HEK293T (cell line): ENCODE results near the gene ANAPC15.

Experiments
- BHLHE40 ChIP-seq: fragments of 450-650 bp; IDR thresholded peaks from 2 replicates; pipeline ENCODE4 v1.6.1; 2016; ENCODE audit warnings: mild to moderate bottlenecking, moderate library complexity, borderline replicate concordance
- ELF4 ChIP-seq: fragments of 450-650 bp; IDR thresholded peaks from 2 replicates; pipeline ENCODE4 v1.6.1; 2017; ENCODE audit warnings: antibody characterized with exemption
- FOXA1 ChIP-seq: fragments of 450-650 bp; IDR thresholded peaks from 2 replicates; pipeline ENCODE4 v1.6.1; 2016; ENCODE audit warnings: mild to moderate bottlenecking
- FOXK2 ChIP-seq: fragments of 450-650 bp; IDR thresholded peaks from 2 replicates; pipeline ENCODE4 v1.6.1; 2016; ENCODE audit warnings: mild to moderate bottlenecking
- FOXM1 ChIP-seq: fragments of 450-650 bp; IDR thresholded peaks from 2 replicates; pipeline ENCODE4 v1.6.1; 2017; ENCODE audit warnings: mild to moderate bottlenecking, borderline replicate concordance
- HDGF ChIP-seq: fragments of 450-650 bp; IDR thresholded peaks from 2 replicates; pipeline ENCODE4 v1.6.1; 2017; ENCODE audit warnings: antibody characterized with exemption, borderline replicate concordance
- L3MBTL2 ChIP-seq: fragments of 450-650 bp; conservative IDR thresholded peaks from 2 replicates; pipeline ENCODE4 v1.6.1; 2016; ENCODE audit warnings: mild to moderate bottlenecking
- SP1 ChIP-seq: fragments of 450-650 bp; IDR thresholded peaks from 2 replicates; pipeline ENCODE4 v1.6.1; 2017
- SUZ12 ChIP-seq: fragments of 450-650 bp; IDR thresholded peaks from 2 replicates; pipeline ENCODE4 v1.6.1; 2016; ENCODE audit warnings: mild to moderate bottlenecking
- TARDBP ChIP-seq: fragments of 450-650 bp; IDR thresholded peaks from 2 replicates; pipeline ENCODE4 v1.6.1; 2016
- ZNF384 ChIP-seq: fragments of 450-650 bp; IDR thresholded peaks from 2 replicates; pipeline ENCODE4 v1.6.1; 2016

DNA sequence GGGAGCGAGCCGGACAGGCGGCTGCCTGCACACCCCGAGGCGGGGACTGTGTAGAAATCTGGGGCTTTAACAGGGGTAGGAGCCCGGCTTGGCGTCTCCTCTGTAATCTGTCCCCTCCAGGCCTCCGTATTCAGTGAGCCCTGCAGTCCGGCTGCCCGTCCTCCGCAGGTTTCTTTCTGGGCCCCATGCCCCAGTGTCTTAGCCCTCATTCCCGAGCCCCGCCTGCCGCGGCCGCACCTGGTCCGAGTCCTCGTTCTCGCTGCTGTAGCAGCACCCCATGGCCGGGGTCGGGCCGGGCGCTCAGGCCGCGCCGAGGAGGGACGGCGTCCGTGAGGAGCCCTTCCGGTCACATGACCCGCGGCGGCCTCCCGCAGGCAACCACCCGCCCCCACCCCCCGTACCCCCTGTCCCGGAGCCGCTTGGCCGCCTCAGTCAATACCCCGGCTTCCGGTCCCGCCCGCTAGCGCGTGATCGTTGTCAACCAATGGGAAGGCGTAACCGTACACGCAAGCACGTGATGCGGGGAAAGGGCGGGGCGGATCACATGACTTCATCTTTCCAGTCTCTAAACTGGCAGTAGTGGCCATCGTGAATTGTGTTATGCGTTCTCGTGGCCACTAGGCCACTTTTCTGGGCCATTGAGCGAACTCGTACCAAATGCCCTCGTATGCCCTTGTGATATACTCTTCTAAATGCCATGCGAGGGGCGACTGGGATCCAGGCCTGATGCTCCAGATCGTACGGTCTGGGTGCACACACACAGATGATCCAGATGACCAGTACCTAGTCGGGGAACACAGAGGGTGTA, 9.3 kb downstream of the ANAPC15 start, which contains the start of gene LAMTOR1:
- TF ChIP-seq SUZ12, result no peak
- TF ChIP-seq FOXA1, result no peak
- no peak for TF ChIP-seq FOXK2
- no peak for TF ChIP-seq HDGF
- TF ChIP-seq ELF4, result peak; percentile 59
- peak; percentile 95 for TF ChIP-seq L3MBTL2
- no peak for TF ChIP-seq FOXM1
- no peak for TF ChIP-seq ZNF384
- TF ChIP-seq TARDBP, result no peak
- TF ChIP-seq SP1, result no peak
- TF ChIP-seq BHLHE40, result no peak
